NCI-H1105 (cell line): ENCODE measurements around the gene SH2D4B.

Experiments used
- DNase-seq: peaks from one replicate; lab custom pipeline; 2025; lab: John Stamatoyannopoulos, UW

Gene SH2D4B

DNA sequence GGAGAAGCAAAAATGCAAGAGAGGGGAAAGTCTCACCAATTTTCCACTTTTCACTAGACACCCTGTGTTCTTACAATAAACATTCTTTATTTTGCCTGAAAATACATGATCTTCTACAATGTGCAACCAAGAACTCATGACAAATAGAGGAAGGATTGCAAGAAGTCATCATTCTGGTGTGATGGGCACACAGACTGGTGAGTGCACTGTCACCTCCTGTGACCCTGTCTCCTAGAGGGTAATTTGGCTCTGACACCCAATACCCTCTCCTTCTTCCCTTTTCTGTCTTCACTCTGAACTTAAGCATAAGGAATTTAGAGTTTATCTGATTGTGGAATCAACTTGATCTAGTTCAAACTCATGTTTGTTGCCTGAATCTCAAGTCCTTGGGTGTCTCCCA lies 153.7 kb downstream of the SH2D4B start:
- DNase-seq, result no peak

DNA sequence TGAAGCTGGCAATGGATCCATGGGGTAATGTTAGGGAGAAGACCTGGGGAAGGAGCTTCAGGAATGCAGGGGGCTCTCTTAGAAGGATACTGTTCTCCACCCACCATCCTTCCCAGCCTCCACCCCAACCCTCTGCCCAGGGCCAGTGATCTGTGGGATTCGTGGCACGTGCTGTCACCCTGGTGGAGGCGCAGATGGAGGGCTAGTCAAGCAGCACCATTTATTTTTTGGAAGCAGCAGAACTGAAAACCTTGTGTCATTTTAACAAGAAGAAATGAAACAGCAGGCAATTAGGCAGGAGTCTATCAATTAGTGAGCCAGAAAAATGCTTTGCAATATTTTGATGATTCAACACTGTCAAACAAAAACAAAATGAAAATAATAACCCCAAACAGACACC lies 155.9 kb downstream of the SH2D4B start:
- DNase-seq, result no peak

DNA sequence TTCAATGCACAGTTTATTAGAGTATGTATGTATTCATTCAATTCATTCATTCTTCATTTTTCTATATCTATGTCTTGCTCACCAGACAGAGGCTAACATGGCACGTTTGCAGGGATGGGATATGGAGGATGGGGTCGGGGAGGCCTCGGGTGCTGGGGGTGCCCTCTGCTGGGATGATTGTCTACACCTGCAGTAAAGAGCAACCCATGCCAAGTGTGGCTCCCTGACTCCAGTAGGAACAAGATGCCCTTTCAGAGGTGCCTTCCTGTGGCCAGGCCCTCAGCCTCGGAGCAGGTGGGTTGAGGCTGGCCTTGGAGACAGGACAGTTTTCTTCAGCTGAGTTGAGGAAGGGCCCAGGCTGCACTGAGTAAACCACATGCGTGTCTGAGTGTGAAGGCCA lies 157.2 kb downstream of the SH2D4B start:
- no peak for DNase-seq
